GM21619 (cell line): ENCODE data around the gene LCE3B.
"Not testable (repeated sequence)": the region's sequence is repeated elsewhere in the genome, so short reads cannot be mapped to it uniquely, and the experiment has no call there.

ENCODE experiments used
- ATAC-seq: cut with Tn5 transposase; IDR thresholded peaks from one replicate; pipeline ENCODE4 v1.9.1; 2021; ENCODE audit not compliant: unreplicated experiment

Gene LCE3B, protein sequence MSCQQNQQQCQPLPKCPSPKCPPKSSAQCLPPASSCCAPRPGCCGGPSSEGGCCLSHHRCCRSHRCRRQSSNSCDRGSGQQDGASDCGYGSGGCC

DNA sequence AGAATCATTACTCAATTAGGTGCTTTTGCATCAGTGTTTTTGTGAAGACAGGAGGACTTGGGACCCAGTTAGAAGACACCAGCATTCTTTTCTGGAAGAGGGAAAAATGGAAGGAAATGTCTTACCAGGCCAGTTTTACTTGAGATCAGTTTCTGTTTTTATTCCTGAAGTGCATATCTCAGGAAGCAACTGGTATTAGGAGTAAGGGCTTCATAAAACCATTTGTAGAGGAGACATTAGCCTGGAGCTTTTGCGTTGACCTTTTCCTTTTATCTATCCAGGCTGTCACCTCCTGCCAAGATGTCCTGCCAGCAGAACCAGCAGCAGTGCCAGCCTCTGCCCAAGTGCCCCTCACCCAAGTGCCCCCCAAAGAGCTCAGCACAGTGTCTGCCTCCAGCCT, at the start of gene LCE3B:
Gene LCE3B (plus strand): TSS at position 301 of the 400 bp plus-strand sequence. CDS start 0 bp downstream, at position 301.
- no peak for ATAC-seq

DNA sequence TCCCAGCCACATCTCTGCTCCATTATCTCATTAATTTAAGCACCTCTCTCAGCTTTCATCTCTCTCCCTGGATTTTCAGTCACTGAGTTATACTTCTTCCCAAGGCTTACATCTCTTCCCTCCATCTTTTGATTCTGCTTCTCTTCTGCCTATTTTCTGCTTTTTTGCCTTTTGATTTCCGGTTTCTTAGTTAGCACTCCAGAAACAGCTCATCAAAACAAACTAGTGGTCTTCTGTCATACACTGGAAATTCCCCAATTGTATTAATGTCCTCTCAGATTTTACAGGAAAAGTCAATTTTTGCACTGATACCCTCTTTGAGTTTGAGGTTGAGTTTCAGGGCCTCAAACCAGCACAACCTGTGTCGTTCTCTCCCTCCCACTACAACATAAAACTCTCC, 48.5 kb upstream of the LCE3B start:
- no peak for ATAC-seq

DNA sequence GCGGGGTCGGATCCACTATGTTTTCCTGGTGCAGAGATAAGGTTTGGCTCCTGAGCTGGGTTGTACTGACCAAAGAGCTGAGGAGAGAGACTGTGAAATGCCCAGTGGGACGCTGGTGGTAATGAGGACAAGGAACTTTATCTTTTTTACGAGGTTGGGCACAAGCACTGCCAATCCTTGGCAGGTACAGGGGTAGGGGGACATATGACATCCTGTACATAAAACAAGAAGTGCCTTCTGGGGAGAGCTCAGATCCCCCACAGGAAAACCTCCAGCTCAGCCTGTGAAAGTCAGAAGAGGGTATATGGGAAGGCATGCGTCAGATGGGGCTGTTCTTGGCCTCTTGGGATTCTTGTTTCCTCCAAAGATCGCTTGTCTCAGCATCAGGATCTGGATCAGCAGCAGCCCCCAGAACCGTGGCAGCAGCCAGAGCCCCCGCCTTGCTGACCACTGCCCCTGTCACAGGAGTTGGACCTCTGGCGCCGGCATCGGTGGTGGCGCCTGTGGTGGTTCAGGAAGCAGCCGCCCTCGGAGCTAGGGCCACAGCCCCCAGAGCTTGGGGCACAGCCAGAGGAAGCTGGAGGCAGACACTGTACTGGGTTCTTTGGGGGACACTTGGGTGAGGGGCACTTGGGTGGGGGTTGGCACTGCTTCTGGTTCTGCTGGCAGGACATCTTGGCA, 47.9 kb upstream of the LCE3B start:
- ATAC-seq, result no peak

DNA sequence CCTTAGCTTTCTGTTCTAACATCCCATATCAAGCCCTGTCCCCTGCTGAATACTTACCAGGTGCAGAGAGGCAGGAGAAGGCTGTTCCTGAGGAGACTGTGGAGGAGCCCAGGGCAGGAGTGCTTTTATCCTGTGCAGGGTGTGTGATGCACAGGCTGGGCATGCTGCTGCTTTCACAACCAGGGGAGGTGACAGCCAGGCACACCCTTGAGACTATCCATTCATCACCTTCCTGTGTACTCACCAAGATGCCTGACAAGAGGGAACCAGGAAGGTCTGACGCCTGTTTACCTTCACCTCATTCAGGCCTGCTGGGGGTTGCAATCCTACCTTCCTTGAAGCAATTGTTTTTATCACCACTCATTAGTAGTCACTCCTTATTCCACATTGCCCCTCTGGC, 46.9 kb upstream of the LCE3B start, which contains the start of gene LCE3E:
Gene LCE3E (minus strand): TSS at position 100 of the 400 bp plus-strand sequence. CDS start 572 bp downstream, outside the sequence.
- ATAC-seq, result no peak

DNA sequence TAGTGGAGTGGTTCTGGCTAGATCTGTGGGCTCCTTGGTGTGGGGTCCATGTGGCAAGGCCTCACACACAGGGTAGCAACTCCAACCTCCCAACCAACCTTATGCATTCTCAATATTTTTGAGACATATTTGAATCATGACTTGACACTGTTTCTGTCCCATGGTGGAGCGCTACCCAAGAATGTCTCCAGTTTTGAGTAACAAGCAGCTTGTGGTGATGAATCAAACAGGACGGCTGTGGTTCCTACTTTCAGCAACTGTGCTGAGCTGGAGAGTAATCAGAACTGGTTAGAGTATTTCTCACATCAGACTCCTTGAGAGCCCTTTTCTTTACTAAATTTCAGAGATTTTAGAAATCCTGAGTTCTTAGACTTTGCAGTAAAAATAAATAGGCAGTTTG, 36.4 kb upstream of the LCE3B start:
- no peak for ATAC-seq

DNA sequence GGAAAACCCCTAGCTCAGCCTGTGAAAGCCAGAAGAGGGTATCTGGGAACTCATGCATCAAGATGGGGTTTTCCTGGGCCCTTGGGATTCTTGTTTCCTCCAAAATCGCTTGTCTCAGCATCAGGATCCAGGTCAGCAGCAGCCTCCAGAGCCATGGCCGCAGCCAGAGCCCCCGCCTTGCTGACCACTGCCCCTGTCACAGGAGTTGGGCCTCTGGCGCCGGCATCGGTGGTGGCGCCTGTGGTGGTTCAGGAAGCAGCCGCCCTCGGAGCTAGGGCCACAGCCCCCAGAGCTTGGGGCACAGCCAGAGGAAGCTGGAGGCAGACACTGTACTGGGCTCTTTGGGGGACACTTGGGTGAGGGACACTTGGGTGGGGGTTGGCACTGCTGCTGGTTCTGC, 34.1 kb upstream of the LCE3B start:
- ATAC-seq, result not testable (repeated sequence)

DNA sequence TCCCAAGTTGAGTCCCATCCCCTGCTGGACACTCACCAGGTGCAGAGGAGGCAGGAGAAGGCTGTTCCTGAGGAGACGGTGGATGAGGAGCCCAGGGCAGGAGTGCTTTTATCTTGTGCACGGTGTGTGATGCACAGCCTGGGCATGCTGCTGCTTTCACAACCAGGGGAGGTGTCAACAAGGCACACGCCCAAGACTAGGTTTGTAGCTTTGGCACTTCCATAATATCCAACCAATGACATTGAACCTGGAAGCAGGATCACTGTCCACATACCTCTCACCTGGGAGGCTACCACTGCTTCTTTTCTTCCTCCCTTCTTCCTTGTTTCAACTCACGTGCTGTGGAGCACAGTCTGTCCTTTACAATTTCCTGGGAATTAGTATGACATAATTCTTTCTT, 33.2 kb upstream of the LCE3B start, which contains the start of gene LCE3D:
Gene LCE3D (minus strand): TSS at position 84 of the 400 bp plus-strand sequence. CDS start 580 bp downstream, outside the sequence.
- ATAC-seq, result no peak

DNA sequence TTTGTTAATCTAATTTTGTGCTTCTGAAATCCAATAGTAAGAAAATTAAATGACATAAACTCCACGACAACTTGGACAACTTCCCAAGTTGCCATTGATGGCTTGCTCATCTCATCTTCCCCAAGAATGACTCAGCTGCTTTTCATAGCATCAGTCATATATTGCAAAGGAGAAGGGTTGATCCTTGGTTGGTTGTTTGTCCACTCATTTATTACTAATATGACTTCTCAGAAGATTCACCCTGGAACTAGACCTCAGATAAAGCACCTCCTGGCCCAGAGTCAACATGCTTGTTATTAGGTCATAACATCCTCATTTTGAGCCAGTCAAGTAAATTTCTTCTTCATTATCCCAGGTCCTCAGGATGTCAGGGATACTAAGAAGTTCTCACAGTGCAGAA, 31.0 kb upstream of the LCE3B start:
- no peak for ATAC-seq

DNA sequence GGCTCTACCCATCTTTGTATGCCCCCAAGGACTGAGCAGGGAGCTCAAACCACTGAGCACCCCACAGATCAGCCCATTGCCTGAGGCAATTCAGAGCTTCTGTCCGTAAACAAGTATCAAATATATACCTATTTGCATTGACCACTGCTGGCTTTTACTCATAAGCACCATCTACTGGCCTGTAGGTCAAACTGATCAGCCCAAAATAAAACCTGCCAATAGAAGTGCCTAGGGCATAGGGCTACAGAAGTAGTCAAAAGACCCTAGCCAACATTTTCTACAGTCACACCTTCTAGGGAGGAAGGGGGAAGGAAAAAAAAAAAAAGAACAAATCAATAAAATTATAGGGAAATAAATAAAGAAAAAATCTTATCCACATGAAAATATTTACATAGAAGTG, 28.0 kb upstream of the LCE3B start:
- no peak for ATAC-seq

DNA sequence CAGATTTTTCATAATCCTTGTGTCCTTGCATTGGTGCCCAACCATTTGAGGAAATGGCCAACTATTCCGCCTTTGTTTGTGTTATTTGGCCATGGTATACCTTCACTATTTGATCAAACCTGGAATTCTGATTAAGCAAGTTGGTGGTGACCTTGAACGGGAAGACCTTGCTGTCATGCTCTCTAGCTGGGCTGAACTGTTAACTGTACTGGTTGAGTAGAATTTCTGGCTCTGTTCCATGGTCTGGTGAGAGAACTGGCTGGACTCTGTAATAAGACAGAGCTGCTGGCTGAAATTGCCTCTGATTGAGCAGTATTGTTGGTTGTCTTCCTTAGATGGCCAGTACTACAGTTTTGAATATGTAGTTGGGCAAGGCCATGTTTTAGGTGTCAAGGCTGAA, 16.6 kb upstream of the LCE3B start:
- no peak for ATAC-seq

DNA sequence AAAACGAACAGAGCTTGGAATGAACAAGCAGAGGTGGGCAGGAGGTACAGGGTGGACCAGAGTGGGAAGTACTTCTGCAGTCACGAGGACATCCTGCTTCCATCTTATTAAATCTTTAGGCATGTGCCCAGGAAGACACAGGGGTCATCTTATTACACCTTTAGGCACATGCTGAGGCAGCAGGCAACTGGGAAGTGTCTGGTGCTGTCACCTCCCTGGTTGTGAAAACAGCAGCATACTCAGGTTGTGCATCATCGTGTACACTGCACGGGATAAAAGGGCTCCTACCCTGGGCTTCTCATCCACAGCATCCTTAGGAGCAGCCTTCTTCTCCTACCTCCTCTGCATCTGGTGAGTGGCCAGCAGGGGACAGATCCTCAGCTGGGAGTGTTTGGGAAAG, 13.7 kb upstream of the LCE3B start, which contains the start of gene LCE3C:
Gene LCE3C (plus strand): TSS at position 301 of the 400 bp plus-strand sequence. CDS start 498 bp downstream, outside the sequence.
- no peak for ATAC-seq

DNA sequence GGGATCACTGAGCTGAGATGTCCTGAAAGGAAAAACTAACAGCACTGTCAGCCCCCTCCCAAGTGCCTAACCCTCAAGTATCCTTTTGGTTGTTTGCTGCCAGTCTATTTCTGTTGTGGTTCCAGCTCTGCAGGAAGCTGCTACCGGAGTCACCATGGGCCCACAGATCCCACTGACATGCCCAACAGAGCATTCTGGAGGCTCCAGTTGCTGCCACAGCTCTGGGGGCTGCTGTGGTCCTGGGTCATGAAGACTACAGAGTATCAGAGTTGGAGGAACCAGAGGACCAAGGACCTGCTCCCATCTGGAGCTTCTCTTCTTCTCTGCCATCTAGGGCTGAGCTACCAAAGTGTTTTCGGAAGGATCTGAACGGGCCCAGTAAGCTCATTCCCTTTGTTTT, 8.4 kb downstream of the LCE3B start:
- no peak for ATAC-seq

DNA sequence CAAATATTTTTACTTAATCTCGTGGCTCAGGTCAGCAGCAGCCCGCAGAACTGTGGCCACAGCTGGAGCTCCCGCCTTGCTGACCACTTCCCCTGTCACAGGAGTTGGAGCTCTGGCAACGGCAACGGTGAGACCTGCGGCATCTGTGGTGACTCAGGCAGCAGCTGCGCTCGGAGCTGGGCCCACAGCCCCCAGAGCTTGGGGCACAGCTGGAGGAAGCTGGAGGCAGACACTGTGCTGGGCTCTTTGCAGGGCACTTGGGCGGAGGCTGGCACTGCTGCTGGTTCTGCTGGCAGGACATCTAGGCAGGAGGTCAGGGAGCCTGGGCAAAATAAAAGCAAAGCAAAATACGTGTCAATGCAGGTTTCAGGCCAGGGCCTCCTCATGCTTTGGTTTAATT, 9.2 kb downstream of the LCE3B start, which contains the start of gene LCE3A:
Gene LCE3A (minus strand): TSS at position 301 of the 400 bp plus-strand sequence. CDS start 0 bp downstream, at position 301.
- no peak for ATAC-seq

DNA sequence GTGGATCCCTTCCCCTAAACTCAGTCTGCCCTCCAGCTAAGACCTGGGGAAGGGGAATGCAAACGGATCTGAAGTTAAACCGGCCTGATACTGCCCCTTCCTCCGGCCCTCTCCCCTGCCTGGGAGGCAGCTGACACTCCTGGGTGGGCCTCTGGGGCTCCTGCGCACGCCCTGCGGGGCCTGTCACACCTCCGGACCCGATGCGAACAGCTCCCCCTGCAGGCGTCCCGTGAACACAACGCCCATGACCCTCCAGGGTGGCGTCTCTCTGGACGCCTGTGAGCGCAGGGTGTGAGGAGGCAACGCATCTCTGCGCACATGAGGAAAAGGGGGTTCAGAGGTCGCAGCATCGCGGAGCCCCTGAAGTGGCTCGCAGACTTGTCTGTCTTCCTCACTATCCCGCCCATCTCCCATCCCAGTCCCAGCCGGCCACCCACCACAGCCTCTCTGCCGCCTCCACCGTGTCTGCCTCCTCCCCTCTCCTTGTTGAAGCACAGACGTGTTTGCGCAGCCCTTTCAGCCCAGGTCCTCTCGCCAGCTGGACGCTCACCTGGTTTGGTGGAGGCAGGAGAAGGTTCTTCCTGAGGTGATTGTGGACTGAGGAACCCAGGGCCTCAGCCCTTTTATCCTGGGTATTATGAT, 9.7 kb downstream of the LCE3B start:
- no peak for ATAC-seq

DNA sequence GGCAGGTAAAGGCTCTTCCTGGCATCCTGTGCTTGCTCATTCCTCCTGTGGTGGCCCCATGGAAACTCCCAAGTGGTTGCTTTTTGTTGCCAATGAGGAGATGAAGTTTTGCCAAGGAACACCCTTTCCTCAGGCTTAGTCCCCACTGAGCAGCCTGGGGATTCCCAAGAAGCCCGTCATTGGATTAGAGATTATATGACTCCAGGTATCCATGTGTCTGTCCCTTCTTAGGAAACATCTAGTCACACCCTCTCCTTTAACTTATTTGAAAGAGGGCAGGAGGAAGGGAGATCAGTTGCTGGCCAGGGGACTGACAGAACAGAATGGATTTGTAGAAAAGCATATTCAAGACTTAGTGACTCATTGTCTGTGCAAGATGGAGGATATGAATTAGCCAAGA, 13.1 kb downstream of the LCE3B start:
- ATAC-seq, result no peak

DNA sequence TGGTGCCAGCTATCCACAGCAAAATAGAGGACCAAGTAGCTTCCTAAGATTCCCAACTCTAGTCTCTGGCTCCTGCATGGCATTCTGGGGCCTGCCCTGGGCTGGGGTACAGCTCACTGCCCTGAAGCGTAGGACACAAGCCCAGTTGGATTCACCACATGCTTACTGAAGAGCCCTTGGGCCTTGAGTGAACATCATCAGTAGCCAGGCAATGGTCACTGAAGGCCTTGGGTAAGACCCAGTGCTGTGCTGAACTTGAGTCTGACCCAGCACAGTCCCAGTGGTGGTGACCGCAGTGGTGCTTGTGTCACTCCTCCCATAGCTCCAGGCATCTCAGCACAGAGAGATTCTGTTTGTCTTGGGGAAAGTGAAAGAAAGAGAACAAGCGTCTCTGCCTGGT, 17.0 kb downstream of the LCE3B start:
- no peak for ATAC-seq

DNA sequence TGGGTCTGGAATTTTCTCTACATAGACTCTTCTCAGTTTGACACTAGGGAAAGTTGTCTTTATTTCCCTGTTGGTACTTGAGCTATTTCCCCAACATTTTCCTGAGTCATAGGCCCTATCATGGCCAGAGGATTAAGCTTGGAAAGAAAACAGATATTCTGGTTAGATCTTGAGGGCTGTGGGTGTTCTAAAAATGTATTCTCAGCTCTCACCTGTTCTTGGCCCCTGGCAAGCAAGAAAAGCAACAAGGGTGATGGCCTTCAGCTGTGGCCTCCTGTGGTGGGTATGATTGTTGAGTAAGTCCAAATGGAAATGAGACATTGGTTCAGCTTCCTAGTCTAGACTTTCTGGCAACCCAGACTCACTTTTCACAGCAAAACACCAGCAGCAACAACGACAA, 26.7 kb downstream of the LCE3B start:
- ATAC-seq, result no peak

DNA sequence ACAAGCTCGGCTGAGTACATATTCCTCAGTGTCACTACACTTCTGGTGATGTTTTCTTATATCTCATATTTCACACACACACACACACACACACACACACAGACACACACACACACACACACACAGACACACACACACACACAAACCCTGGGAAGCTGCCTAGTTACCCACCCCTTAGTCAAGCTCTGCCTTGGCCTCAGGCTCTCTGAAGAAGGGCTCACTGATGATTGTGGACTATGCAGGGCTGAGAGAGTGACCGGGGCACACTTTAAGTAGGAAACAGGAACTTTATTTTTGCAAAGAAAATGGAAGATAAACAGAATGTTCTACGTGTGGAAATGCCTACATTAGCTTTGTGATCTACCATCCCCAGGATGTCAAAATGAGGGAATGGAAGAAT, 30.3 kb downstream of the LCE3B start:
- no peak for ATAC-seq

DNA sequence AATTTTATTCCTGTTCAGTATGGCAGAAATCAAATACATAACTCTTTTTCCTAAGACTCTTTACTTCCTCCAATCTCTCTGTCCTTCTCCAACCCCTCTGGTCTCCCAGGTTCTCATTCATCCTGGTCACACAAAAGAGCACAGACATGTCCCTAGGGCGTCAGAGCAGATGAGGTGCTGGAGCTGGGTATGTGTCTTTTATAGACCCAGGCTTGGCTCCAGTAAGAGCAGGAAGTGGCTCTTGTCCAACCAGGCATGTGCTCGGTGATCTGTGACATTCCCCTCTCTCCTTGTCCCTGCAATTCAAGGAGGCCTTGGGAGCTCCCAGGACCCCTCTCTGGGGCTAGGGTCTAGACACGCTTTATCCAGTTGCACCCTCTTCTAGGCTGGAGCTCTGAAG, 31.5 kb downstream of the LCE3B start:
- ATAC-seq, result no peak

DNA sequence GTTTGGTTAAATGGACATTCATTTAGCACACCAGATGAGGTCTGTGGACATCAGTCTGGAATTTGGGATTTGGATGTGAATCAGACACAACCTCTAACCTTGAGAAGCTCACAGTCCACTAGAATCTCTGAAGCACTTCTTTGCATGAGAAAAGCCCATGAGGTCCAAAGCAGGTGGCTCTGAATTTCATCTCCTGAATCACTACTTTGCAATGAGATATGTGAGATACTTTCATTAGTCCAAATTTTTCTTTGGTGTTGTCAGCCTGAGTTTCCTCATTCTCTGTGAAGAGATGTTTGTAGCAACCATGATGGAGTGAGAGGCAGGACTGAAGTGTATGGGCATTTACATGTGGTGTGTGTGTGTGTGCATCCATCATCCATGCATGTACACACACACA, 33.0 kb downstream of the LCE3B start:
- ATAC-seq, result no peak

DNA sequence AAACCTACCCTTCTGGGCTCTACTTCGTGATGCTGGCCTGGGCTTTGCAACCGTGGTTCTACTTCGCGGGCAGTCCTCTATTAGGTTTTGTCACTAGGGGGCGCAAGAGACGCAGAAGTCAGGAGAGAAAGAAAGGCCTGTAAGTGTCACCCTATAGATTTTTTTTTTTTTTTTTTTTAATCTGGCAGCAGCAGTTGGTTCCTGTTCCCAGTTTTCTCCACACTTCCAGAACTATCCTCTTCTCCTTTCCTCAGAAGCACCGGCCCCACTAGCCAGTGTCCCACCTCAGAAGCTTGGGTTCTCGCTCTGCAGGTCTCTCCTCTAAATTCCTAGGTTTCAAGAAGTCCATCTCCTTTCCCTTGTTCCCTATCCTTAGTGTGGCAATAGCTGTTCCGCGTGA, 40.5 kb downstream of the LCE3B start:
- ATAC-seq, result no peak

DNA sequence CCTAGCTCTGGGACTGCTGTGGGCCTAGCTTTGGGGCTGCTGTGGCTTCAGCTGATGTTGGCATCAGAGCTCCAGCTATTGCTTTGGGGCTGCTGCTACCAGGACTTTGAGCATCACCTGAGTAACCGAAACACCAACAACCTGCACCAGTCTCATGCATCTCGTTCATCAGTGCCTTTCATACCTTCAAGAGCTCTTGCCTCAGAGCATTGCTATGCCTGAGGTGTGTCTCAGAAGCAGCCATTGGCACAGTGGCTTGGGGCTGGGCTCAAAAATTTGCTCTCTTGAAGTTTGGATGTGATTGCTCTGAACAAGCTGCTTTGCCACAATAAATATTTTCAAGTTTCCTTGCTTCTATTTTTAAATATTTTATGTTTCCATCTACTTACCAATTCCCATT, 42.8 kb downstream of the LCE3B start:
- ATAC-seq, result no peak
